ENCODE data around the gene EPHA6. TPM values are rescaled to one million over a fixed set of nuclear protein-coding genes. Genes with fewer than 3 reads are reported as not detected.

Gene EPHA6
- total RNA-seq, 1 experiment from 2014 or later, result 3.6 TPM

DNA sequence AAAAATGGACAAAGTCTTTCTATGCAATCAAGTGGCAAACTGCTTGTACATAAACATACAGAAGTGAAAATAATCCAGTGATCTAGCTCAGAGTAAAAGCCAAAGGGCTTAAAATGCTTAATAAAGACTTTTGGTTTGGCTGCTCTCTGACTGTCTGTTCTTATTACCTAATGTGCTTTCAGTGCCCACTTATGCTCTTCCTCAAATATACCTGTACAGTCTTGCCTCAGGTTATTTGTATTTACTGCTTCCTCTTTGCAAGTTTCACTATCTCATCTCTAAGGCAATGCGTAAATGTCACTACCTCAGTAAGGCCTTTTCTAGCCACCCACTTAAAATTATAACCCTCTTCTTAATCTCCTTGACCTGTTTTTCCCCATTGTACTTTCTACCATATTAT lies 171.8 kb downstream of the EPHA6 start:
- intact Hi-C loops (cut with micrococcal nuclease), result no loop called here
- no peaks in the 10 kb centered on the region for H3F3A ChIP-seq (ENCODE audit: low read length, unreplicated experiment)
- ChIA-PET CTCF (no interaction called here), POLR2A (ENCODE audit: unreplicated experiment) (interaction anchor here (0.6 kb wide), 1 partner anchor 1986 kb away, joined by 9 read pairs; no protein-coding TSS in a partner anchor)
- no peaks in the 10 kb centered on the region for H3K79me2 ChIP-seq (ENCODE audit: low read length)
- TF ChIP-seq EZH2phosphoT487 (IDR thresholded peaks at IDR 0.05; ENCODE audit: borderline replicate concordance, low read length) (no peak), EZH2 (IDR thresholded peaks at IDR 0.05; ENCODE audit: low read length, unreplicated experiment) (no peak)
- TF ChIP-seq, protein P1, sequence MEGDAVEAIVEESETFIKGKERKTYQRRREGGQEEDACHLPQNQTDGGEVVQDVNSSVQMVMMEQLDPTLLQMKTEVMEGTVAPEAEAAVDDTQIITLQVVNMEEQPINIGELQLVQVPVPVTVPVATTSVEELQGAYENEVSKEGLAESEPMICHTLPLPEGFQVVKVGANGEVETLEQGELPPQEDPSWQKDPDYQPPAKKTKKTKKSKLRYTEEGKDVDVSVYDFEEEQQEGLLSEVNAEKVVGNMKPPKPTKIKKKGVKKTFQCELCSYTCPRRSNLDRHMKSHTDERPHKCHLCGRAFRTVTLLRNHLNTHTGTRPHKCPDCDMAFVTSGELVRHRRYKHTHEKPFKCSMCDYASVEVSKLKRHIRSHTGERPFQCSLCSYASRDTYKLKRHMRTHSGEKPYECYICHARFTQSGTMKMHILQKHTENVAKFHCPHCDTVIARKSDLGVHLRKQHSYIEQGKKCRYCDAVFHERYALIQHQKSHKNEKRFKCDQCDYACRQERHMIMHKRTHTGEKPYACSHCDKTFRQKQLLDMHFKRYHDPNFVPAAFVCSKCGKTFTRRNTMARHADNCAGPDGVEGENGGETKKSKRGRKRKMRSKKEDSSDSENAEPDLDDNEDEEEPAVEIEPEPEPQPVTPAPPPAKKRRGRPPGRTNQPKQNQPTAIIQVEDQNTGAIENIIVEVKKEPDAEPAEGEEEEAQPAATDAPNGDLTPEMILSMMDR (conservative IDR thresholded peaks at IDR 0.05; ENCODE audit: low read depth, low read length), result no peak
- no TSS peak for BruUV-seq (replicated peaks)
- no peak overlapping the region for H3K4me3 ChIP-seq (ENCODE audit: low read length)
- no peak overlapping the region for H2AFZ ChIP-seq (ENCODE audit: low read length)
- ATAC-seq (no peak), DNase-seq (no peak)
- H3K27ac ChIP-seq (ENCODE audit: low read length), result no peak overlapping the region
- H3K4me2 ChIP-seq (ENCODE audit: low read length), result no peak overlapping the region
- H3K9me3 ChIP-seq (ENCODE audit: low read length), result no peaks in the 10 kb centered on the region
- H3K36me3 ChIP-seq (ENCODE audit: low read depth, low read length), result no peaks in the 10 kb centered on the region
- H3K27me3 ChIP-seq (ENCODE audit: low read length), result no peaks in the 10 kb centered on the region
- no peaks in the 10 kb centered on the region for H3K4me1 ChIP-seq (ENCODE audit: insufficient read depth, low read length)
- no peaks in the 10 kb centered on the region for H3K9me2 ChIP-seq (replicated peaks; ENCODE audit: low read length)
- H4K20me1 ChIP-seq (ENCODE audit: low read length), result no peaks in the 10 kb centered on the region
- no peak overlapping the region for H3K9ac ChIP-seq (ENCODE audit: low read length)

GRCh38 chr3:96991231-96991630 lies 176.8 kb downstream of the EPHA6 start:
- no peak for ATAC-seq
- TF ChIP-seq, protein P1 (conservative IDR thresholded peaks at IDR 0.05; ENCODE audit: low read depth, low read length), result no peak
- TF ChIP-seq EZH2 (IDR thresholded peaks at IDR 0.05; ENCODE audit: low read length, unreplicated experiment) (no peak), EZH2phosphoT487 (IDR thresholded peaks at IDR 0.05; ENCODE audit: borderline replicate concordance, low read length) (no peak)
- H3K9me2 ChIP-seq (replicated peaks; ENCODE audit: low read length), result no peaks in the 10 kb centered on the region
- no peaks in the 10 kb centered on the region for H3K9me3 ChIP-seq (ENCODE audit: low read length)
- H3K36me3 ChIP-seq (ENCODE audit: low read depth, low read length), result no peaks in the 10 kb centered on the region
- no peak overlapping the region for H3K4me3 ChIP-seq (ENCODE audit: low read length)
- BruUV-seq (replicated peaks), result no TSS peak
- H4K20me1 ChIP-seq (ENCODE audit: low read length), result no peaks in the 10 kb centered on the region
- H2AFZ ChIP-seq (ENCODE audit: low read length), result no peak overlapping the region
- no peak overlapping the region for H3K27ac ChIP-seq (ENCODE audit: low read length)
- H3K9ac ChIP-seq (ENCODE audit: low read length), result no peak overlapping the region
- H3K27me3 ChIP-seq (ENCODE audit: low read length), result no peaks in the 10 kb centered on the region
- ChIA-PET CTCF (no interaction called here), POLR2A (ENCODE audit: unreplicated experiment) (no interaction called here)
- no peaks in the 10 kb centered on the region for H3F3A ChIP-seq (ENCODE audit: low read length, unreplicated experiment)
- no peak overlapping the region for H3K4me2 ChIP-seq (ENCODE audit: low read length)
- H3K4me1 ChIP-seq (ENCODE audit: insufficient read depth, low read length), result no peaks in the 10 kb centered on the region
- no peak for DNase-seq
- no peaks in the 10 kb centered on the region for H3K79me2 ChIP-seq (ENCODE audit: low read length)
- intact Hi-C loops (cut with micrococcal nuclease), result no loop called here

GRCh38 chr3:96991800-96992365 lies 177.5 kb downstream of the EPHA6 start:
- TF ChIP-seq, protein P1 (conservative IDR thresholded peaks at IDR 0.05; ENCODE audit: low read depth, low read length), result no peak
- TF ChIP-seq EZH2phosphoT487 (IDR thresholded peaks at IDR 0.05; ENCODE audit: borderline replicate concordance, low read length), result no peak
- TF ChIP-seq EZH2 (IDR thresholded peaks at IDR 0.05; ENCODE audit: low read length, unreplicated experiment), result no peak
- Histone ChIP-seq H3K27me3 (ENCODE audit: low read length) (no peaks in the 10 kb centered on the region), H3K4me3 (ENCODE audit: low read length) (no peak overlapping the region), H3K4me2 (ENCODE audit: low read length) (no peak overlapping the region), H3K36me3 (ENCODE audit: low read depth, low read length) (no peaks in the 10 kb centered on the region), H3K79me2 (ENCODE audit: low read length) (no peaks in the 10 kb centered on the region), H4K20me1 (ENCODE audit: low read length) (no peaks in the 10 kb centered on the region), H3K9me2 (replicated peaks; ENCODE audit: low read length) (no peaks in the 10 kb centered on the region), H3F3A (ENCODE audit: low read length, unreplicated experiment) (no peaks in the 10 kb centered on the region), H3K9ac (ENCODE audit: low read length) (no peak overlapping the region), H2AFZ (ENCODE audit: low read length) (no peak overlapping the region), H3K27ac (ENCODE audit: low read length) (no peak overlapping the region), H3K9me3 (ENCODE audit: low read length) (no peaks in the 10 kb centered on the region), H3K4me1 (ENCODE audit: insufficient read depth, low read length) (no peaks in the 10 kb centered on the region)
- no TSS peak for BruUV-seq (replicated peaks)
- DNase-seq, result no peak
- intact Hi-C loops (cut with micrococcal nuclease), result no loop called here
- ChIA-PET CTCF (no interaction called here), POLR2A (ENCODE audit: unreplicated experiment) (no interaction called here)
- no peak for ATAC-seq
